ENCODE measurements around the gene NLGN4X.
A peak's percentile ranks its signal among the peaks of the same experiment; 100 is the strongest.

The NLGN4X gene

DNA sequence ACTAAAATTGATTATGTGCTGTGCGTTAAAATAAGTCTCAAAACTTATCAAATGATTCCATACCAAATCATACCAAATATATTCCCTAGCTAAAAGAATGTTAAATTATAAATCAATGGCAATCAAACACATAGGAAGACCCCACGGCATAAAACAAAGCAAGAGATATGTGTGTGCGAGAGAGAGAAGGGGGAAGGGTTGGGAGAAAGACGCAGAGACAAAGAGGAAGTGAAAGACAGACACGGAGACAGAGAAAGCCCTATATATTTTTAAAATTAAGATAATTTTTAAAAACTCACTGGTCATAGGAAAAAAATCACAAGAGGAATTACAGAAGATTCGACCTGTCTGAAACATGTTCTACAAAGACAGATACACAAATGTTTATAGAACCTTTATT is 371.4 kb downstream of the NLGN4X start:
- DNase-seq (ENCODE audit: low spot score), result peak; percentile 1

DNA sequence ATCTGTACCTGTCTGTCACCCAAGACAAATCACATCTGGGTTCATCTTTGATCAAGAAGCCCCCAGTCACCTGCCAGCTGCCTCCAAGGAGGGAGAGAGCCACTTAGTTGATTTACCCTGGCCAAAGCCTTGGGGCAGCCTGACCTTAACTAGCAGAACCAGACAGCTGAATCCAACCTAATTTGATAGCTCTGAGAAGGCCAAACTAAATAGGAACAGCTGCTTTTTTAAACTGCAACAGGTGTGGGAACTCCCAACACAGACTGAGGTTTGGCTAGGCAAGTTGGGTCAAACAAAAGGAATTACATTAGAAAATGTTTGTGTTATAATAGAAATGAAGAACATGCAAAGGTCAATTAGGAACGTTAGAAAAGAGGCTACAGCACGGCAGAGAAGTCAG is 375.7 kb downstream of the NLGN4X start:
- no peak for DNase-seq (ENCODE audit: low spot score)

DNA sequence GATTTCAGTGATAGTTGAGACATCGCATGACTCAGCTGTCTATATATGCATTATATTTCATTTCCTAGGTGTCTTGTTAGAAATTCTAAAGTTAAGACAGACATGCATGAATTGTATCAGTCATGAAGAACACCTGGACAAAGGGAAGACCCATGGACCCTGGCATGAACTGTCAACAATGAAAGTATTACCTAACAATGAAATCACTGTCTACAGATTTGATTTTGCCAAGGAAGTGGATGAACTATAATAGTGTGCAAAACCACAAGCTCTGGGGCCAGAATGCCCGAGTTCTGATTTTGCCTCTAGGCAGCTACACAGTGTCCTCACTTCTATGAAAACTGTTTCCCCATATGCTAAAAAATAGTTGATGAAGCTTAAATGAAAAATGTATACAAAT is 386.1 kb downstream of the NLGN4X start:
- no peak for DNase-seq (ENCODE audit: low spot score)

Measured in globus pallidus (tissue), 1 donor.